Stimulated activated memory B cell treated with anti-CD40 and anti-IgM and Interleukin-4, amounts not matched to agents 10 μg/mL and 1 μg/mL and 100 μg/mL, for 72 hours (primary cell): ENCODE data around the gene CEP72.
"Not testable (repeated sequence)": the region's sequence is repeated elsewhere in the genome, so short reads cannot be mapped to it uniquely, and the experiment has no call there.

Experiments
- ATAC-seq: fragments of 150-1000 bp; cut with Tn5 transposase; 2 replicates; pipeline ENCODE4 v1.10.0; 2021
- H3K27ac Mint-ChIP-seq: one replicate; pipeline ENCODE4 v1.8.0; 2022; ENCODE audit warnings: mild to moderate bottlenecking, mixed read lengths
- H3K27me3 Mint-ChIP-seq: one replicate; pipeline ENCODE4 v1.8.0; 2022; ENCODE audit warnings: mixed read lengths
- H3K36me3 Mint-ChIP-seq: one replicate; pipeline ENCODE4 v1.8.0; 2022; ENCODE audit warnings: mixed read lengths
- H3K4me1 Mint-ChIP-seq: one replicate; pipeline ENCODE4 v1.8.0; 2022; ENCODE audit warnings: mixed read lengths
- H3K4me3 Mint-ChIP-seq: one replicate; pipeline ENCODE4 v1.8.0; 2022; ENCODE audit warnings: mild to moderate bottlenecking, moderate library complexity, mixed read lengths
- H3K9me3 Mint-ChIP-seq: one replicate; pipeline ENCODE4 v1.8.0; 2022; ENCODE audit warnings: mixed read lengths

The CEP72 gene

DNA sequence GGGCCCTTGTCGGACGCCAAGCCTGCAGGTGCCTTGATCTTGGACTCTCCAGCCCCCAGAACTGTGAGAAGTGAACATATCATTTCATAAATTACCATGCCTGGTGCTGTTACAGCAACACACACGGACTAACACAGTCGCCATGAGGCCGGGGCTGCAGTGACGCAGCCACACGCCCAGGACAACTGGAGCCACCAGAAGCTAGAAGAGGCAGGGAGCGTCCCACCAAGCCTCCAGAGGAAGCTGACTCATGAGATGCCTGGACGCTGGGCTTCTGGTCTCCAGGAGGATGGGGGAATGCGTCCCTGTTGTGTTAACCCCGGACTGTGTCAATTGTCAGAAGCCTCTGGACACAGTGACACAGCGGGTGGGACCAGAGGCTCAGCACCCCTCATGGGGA lies 74.8 kb downstream of the CEP72 start:
- not testable (repeated sequence) for H3K4me1 Mint-ChIP-seq, H3K27ac Mint-ChIP-seq, ATAC-seq, H3K9me3 Mint-ChIP-seq, H3K4me3 Mint-ChIP-seq, H3K36me3 Mint-ChIP-seq
- H3K27me3 Mint-ChIP-seq = peaks cover 42% of the 10 kb centered on the region

DNA sequence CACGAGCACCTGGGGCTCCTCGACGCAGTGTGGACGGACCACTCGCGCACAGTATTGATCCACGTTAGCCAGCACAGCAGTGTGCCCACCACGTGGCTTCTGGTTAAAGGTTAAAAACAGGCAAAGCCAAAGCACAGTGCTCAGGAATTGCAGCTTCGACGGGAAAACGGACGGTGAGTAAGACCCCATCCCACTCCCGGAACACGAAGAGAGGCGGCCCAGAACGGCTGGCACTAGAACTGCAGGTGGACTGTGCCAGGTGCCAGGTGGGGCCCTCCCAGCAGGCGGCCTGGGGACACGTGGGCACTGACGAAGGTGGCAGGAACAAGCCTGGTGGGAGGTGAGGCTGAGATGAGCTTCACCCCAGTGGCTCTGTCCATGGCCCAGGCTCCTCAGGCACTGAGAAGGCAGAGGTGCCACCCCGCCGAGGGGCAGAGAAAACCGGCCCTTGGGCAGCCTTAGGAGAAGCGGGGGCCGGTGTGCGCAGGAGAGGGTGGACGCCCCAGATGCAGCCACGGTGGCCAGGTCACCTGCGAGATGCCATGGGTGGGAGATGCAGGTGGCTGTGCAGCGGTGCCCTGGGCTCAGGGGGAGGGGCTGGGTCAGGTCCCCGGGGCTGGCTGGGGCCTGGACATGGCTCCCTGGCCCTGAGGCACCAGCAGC lies 76.3 kb downstream of the CEP72 start:
- H3K27ac Mint-ChIP-seq, H3K36me3 Mint-ChIP-seq, H3K4me1 Mint-ChIP-seq, H3K4me3 Mint-ChIP-seq, H3K9me3 Mint-ChIP-seq, ATAC-seq: not testable (repeated sequence)
- peaks cover 32% of the 10 kb centered on the region for H3K27me3 Mint-ChIP-seq

- H3K27me3 Mint-ChIP-seq = peaks cover 16% of the 10 kb centered on the region
- not testable (repeated sequence) for ATAC-seq, H3K4me1 Mint-ChIP-seq
Measured at GRCh38 chr5:690293-690692, 78.2 kb downstream of the CEP72 start.

GRCh38 chr5:691049-691448 lies 78.9 kb downstream of the CEP72 start:
- H3K36me3 Mint-ChIP-seq, H3K4me1 Mint-ChIP-seq, ATAC-seq, H3K27me3 Mint-ChIP-seq, H3K27ac Mint-ChIP-seq, H3K9me3 Mint-ChIP-seq, H3K4me3 Mint-ChIP-seq: not testable (repeated sequence)

More at GRCh38 chr5:690293-690692, 78.2 kb downstream of the CEP72 start:
- H3K27ac Mint-ChIP-seq, H3K9me3 Mint-ChIP-seq, H3K4me3 Mint-ChIP-seq, H3K36me3 Mint-ChIP-seq: not testable (repeated sequence)

- H3K9me3 Mint-ChIP-seq = no peaks in the 10 kb centered on the region
- ATAC-seq = no peak
- no peaks in the 10 kb centered on the region for H3K4me1 Mint-ChIP-seq
- H3K4me3 Mint-ChIP-seq = peak overlapping the region; percentile 15
- H3K27ac Mint-ChIP-seq = no peak overlapping the region
- H3K36me3 Mint-ChIP-seq = no peaks in the 10 kb centered on the region
- H3K27me3 Mint-ChIP-seq = peaks cover 14% of the 10 kb centered on the region
Measured at GRCh38 chr5:691817-692528, 79.8 kb downstream of the CEP72 start.

DNA sequence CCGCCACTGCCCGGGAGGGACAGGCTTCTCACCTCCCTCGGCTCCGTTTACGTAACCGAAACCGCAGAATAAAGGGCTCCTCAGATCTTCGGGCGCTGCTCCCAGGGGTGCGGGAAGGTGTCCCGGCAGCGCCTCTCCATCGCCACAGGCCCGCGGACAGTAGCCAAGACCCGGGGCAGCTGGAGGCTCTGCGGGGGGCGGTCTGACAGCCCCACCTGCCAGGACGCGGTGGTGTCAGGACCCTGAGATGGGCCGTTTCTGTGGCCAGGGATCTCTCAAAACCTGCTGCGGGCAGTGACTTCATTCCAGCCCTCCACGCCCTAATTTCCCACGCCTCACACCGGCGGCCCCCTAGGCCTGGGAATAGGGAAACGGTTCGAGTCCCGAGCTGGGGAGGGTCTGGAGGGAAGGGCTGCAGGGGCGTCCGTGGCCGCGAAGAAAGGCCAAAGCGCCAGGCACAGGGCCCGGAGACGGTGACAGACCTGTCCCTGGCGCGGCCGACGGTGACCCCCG lies 80.4 kb downstream of the CEP72 start:
- H3K4me3 Mint-ChIP-seq = peak overlapping the region; percentile 15
- H3K36me3 Mint-ChIP-seq, ATAC-seq, H3K4me1 Mint-ChIP-seq, H3K9me3 Mint-ChIP-seq, H3K27ac Mint-ChIP-seq: not testable (repeated sequence)
- H3K27me3 Mint-ChIP-seq = peaks cover 16% of the 10 kb centered on the region

- not testable (repeated sequence) for H3K27ac Mint-ChIP-seq, H3K36me3 Mint-ChIP-seq, H3K4me1 Mint-ChIP-seq, H3K9me3 Mint-ChIP-seq
- ATAC-seq = peak; percentile 85
- H3K27me3 Mint-ChIP-seq = peaks cover 13% of the 10 kb centered on the region
- H3K4me3 Mint-ChIP-seq = peak within 1 kb of the TSS; percentile 15
Measured at GRCh38 chr5:693271-694041, 81.3 kb downstream of the CEP72 start, which contains the start of gene TPPP. Gene TPPP, minus strand, starts transcription at chr5:693352. Its CDS starts 15,292 bp downstream, at chr5:678060.

- peak; percentile 29 for ATAC-seq
- H3K4me1 Mint-ChIP-seq, H3K27ac Mint-ChIP-seq, H3K27me3 Mint-ChIP-seq, H3K4me3 Mint-ChIP-seq, H3K9me3 Mint-ChIP-seq, H3K36me3 Mint-ChIP-seq: not testable (repeated sequence)
Measured at GRCh38 chr5:694042-694431, 81.9 kb downstream of the CEP72 start.

DNA sequence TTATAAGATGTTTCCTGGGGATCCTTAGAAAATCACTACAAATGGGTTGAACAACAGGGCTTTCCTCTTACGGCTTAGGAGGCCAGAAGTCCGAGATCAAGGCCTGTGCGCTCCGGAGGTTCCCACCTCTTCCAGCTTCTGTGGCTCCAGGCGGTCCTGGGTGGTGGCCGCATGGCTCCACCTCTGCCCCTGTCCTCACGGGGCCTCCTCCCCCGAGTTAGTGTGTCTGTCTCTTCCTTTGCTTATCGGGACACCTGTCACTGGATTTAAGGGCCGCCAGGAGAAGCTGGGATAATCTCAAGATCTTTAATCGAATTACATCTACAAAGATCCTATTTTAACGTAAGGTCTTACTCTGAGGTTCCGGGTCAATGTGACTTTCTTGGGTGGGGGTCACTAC lies 83.3 kb downstream of the CEP72 start:
- not testable (repeated sequence) for H3K4me3 Mint-ChIP-seq, H3K36me3 Mint-ChIP-seq, H3K9me3 Mint-ChIP-seq, H3K27me3 Mint-ChIP-seq, ATAC-seq, H3K4me1 Mint-ChIP-seq, H3K27ac Mint-ChIP-seq

DNA sequence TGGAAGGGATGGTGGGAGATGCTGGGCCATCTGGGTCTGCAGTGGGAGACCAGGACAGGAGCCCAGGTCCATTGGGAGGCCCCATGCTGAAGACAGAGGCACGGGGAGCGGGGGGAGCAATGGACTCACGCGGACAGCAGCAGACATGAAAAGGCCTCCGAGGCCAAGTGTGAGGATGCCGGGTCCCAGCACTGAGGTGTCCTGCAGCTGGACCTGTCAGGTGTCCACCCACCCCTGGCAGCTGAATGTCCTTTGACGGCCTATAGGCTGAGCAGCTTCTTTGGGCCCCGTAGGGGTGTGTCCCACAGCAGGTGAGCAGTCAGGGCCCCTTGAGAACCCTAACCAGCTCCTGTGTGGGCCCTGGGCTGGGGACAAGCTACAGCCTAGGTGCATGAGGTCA lies 84.1 kb downstream of the CEP72 start:
- not testable (repeated sequence) for H3K36me3 Mint-ChIP-seq, H3K9me3 Mint-ChIP-seq, H3K4me1 Mint-ChIP-seq, ATAC-seq, H3K27ac Mint-ChIP-seq, H3K4me3 Mint-ChIP-seq, H3K27me3 Mint-ChIP-seq

- ATAC-seq, H3K4me3 Mint-ChIP-seq: not testable (repeated sequence)
Measured at GRCh38 chr5:696753-697702, 84.9 kb downstream of the CEP72 start.

More at GRCh38 chr5:696753-697702, 84.9 kb downstream of the CEP72 start:
- H3K27ac Mint-ChIP-seq, H3K36me3 Mint-ChIP-seq, H3K9me3 Mint-ChIP-seq, H3K4me1 Mint-ChIP-seq, H3K27me3 Mint-ChIP-seq: not testable (repeated sequence)
